IMR-90 (cell line): Measurements from ENCODE around the gene MADD. TPM values are rescaled to one million over a fixed set of nuclear protein-coding genes. Genes with fewer than 3 reads are reported as not detected.

Experiments used
- ATAC-seq: fragments of 200-7000 bp; cut with Tn5 transposase; 2 replicates; pipeline ENCODE4 v1.9.1; 2020; ENCODE audit warnings: low read depth, mild to moderate bottlenecking, moderate library complexity
- BruUV-seq: library from RNA; stranded (reverse); fragments of 400-500 nt; replicated peaks from 2 replicates; lab custom pipeline; 2021; lab: Mats Ljungman, UMichigan
- CTCF ChIA-PET: fragments of 300-600 bp; formaldehyde crosslinking; extraction: SDS; loops from one replicate; lab custom pipeline; 2021; ENCODE audit warnings: antibody characterized with exemption; lab: Yijun Ruan, JAX
- POLR2A ChIA-PET: fragments of 300-600 bp; sonication (Branson Sonifier 250); formaldehyde crosslinking; loops from one replicate; lab custom pipeline; 2022; ENCODE audit warnings: antibody characterized with exemption; ENCODE audit not compliant: unreplicated experiment; lab: Charles Lee
- DNase-seq: peaks from one replicate; pipeline ENCODE4 v3.0.0; 2013
- H2AFZ ChIP-seq: replicated peaks from 2 replicates; pipeline ENCODE3; 2013; ENCODE audit warnings: low read length, mild to moderate bottlenecking; ENCODE audit not compliant: poor library complexity
- H2AK5ac ChIP-seq: 2 replicates; pipeline ENCODE4 v1.6.1; 2013; ENCODE audit warnings: low read depth, low read length, inconsistent platforms
- H2AK9ac ChIP-seq: replicated peaks from 2 replicates; pipeline ENCODE3; 2013; ENCODE audit warnings: mild to moderate bottlenecking, low read depth, low read length, moderate library complexity; ENCODE audit not compliant: poor library complexity
- H2BK120ac ChIP-seq: 2 replicates; pipeline ENCODE4 v1.6.1; 2013; ENCODE audit warnings: low read depth, low read length, inconsistent platforms
- H2BK15ac ChIP-seq: 3 replicates; pipeline ENCODE4 v1.6.1; 2013; ENCODE audit warnings: low read depth, low read length, inconsistent platforms
- H2BK20ac ChIP-seq: 2 replicates; pipeline ENCODE4 v1.6.1; 2013; ENCODE audit warnings: low read depth, mild to moderate bottlenecking, inconsistent platforms, low read length, moderate library complexity
- H2BK5ac ChIP-seq: 2 replicates; pipeline ENCODE4 v1.6.1; 2013; ENCODE audit warnings: mild to moderate bottlenecking, low read depth, low read length, inconsistent platforms; ENCODE audit not compliant: poor library complexity, severe bottlenecking
- H3K14ac ChIP-seq: replicated peaks from 2 replicates; pipeline ENCODE4 v1.6.1; 2013; ENCODE audit warnings: low read depth, low read length, inconsistent platforms
- H3K18ac ChIP-seq: 2 replicates; pipeline ENCODE4 v1.6.1; 2013; ENCODE audit warnings: low read depth, low read length, control low read depth
- H3K23ac ChIP-seq: 2 replicates; pipeline ENCODE4 v1.6.1; 2013; ENCODE audit warnings: low read depth, low read length, inconsistent platforms
- H3K27ac ChIP-seq: 2 replicates; pipeline ENCODE4 v1.5.1; 2013; ENCODE audit warnings: mild to moderate bottlenecking, control low read depth, low read length; ENCODE audit not compliant: insufficient read depth
- H3K27me3 ChIP-seq: 2 replicates; pipeline ENCODE4 v1.6.1; 2013; ENCODE audit warnings: low read length; ENCODE audit not compliant: control insufficient read depth, insufficient read depth
- H3K36me3 ChIP-seq: 2 replicates; pipeline ENCODE4 v1.6.1; 2013; ENCODE audit warnings: low read length, mixed read lengths; ENCODE audit not compliant: control insufficient read depth, insufficient read depth
- H3K4ac ChIP-seq: 2 replicates; pipeline ENCODE4 v1.6.1; 2013; ENCODE audit warnings: low read depth, low read length, inconsistent platforms
- H3K4me1 ChIP-seq: 2 replicates; pipeline ENCODE4 v1.6.1; 2013; ENCODE audit warnings: low read length, mixed read lengths; ENCODE audit not compliant: control insufficient read depth, insufficient read depth
- H3K4me2 ChIP-seq: 2 replicates; pipeline ENCODE4 v1.6.1; 2013; ENCODE audit warnings: low read depth, mild to moderate bottlenecking, control low read depth, low read length, moderate library complexity
- H3K4me3 ChIP-seq: 2 replicates; pipeline ENCODE4 v1.5.1; 2013; ENCODE audit warnings: low read depth, mild to moderate bottlenecking, control low read depth, low read length, moderate library complexity; ENCODE audit not compliant: insufficient read depth
- H3K56ac ChIP-seq: 2 replicates; pipeline ENCODE4 v1.6.1; 2013; ENCODE audit warnings: low read length, inconsistent platforms; ENCODE audit not compliant: insufficient read depth; ENCODE audit errors: extremely low read depth
- H3K79me1 ChIP-seq, 2 experiments: 2 replicates each; pipeline ENCODE4 v1.6.1; 2013; ENCODE audit warnings: low read length in 2 of 2, inconsistent platforms in 1 of 2, low read depth in 1 of 2
- H3K9ac ChIP-seq: 2 replicates; pipeline ENCODE4 v1.6.1; 2013; ENCODE audit warnings: low read depth, low read length, control low read depth
- H3K9me1 ChIP-seq: 2 replicates; pipeline ENCODE4 v1.6.1; 2013; ENCODE audit warnings: low read length, inconsistent platforms; ENCODE audit not compliant: insufficient read depth
- H3K9me3 ChIP-seq: 2 replicates; pipeline ENCODE4 v1.6.1; 2013; ENCODE audit warnings: low read length; ENCODE audit not compliant: control insufficient read depth, insufficient read depth
- H4K20me1 ChIP-seq: 2 replicates; pipeline ENCODE4 v1.6.1; 2013; ENCODE audit warnings: low read length, inconsistent platforms; ENCODE audit not compliant: insufficient read depth
- H4K5ac ChIP-seq: 2 replicates; pipeline ENCODE4 v1.6.1; 2013; ENCODE audit warnings: mild to moderate bottlenecking, low read depth, low read length, control low read depth
- H4K8ac ChIP-seq, 2 experiments: 2 replicates each; pipeline ENCODE4 v1.6.1; 2013; ENCODE audit warnings: low read depth in 2 of 2, low read length in 2 of 2, control low read depth in 1 of 2, inconsistent platforms in 1 of 2
- H4K91ac ChIP-seq: 2 replicates; pipeline ENCODE4 v1.6.1; 2013; ENCODE audit warnings: low read depth, low read length, inconsistent platforms; ENCODE audit not compliant: insufficient read depth
- CHD1 ChIP-seq: IDR thresholded peaks from 2 replicates; pipeline ENCODE4 v1.6.1; 2012; ENCODE audit warnings: low read depth, low read length, improper control_type of control experiment
- CTCF ChIP-seq: conservative IDR thresholded peaks from 2 replicates; pipeline ENCODE4 v1.5.1; 2012; ENCODE audit warnings: mild to moderate bottlenecking, low read depth, low read length, improper control_type of control experiment
- WGBS, 2 experiments: methylation state at CpG; one replicate each; pipeline versions ENCODE4 v1.1.5 to v1.1.7; 2013; ENCODE audit warnings: missing lambda C conversion rate in 2 of 2; ENCODE audit not compliant: insufficient read length in 1 of 2; ENCODE audit errors: extremely low coverage in 2 of 2; 5-methylcytosine and 5-hydroxymethylcytosine counted together
- dilution Hi-C: fragments of 300-500 bp; cut with HindIII; formaldehyde crosslinking; loops from one replicate; pipeline ENCODE4 v1.14.3; 2018; ENCODE audit warnings: low sequenced_read_pairs; ENCODE audit not compliant: unreplicated experiment
- in situ Hi-C: fragments of 300-500 bp; cut with MboI; formaldehyde crosslinking; loops from 3 replicates; pipeline ENCODE4 v1.14.3; 2019; ENCODE audit warnings: low sequenced_read_pairs, inconsistent platforms, mixed read lengths
- intact Hi-C: fragments of 100-400 bp; cut with micrococcal nuclease; formaldehyde crosslinking; loops from 2 replicates; pipeline ENCODE4 v1.10.0; 2022
- polyA plus RNA-seq, 3 experiments: library from polyadenylated mRNA; depleted of rRNA; stranded (reverse); fragments of >200 nt; gene quantifications; 2 replicates each; pipeline ENCODE4 v1.2.3, GENCODE V29; 2012; ENCODE audit warnings: low replicate concordance in 1 of 3
- total RNA-seq: library from RNA; depleted of rRNA; stranded (reverse); fragments of >200 nt; gene quantifications from 2 replicates; pipeline ENCODE4 v1.2.3, GENCODE V29; 2012

MADD gene
- total and polyA plus RNA-seq, 2 of the 4 experiments (the other 2 are of a cell fraction): 13.3 to 16.4 TPM

- no peak overlapping the region for H3K27ac ChIP-seq
- no peak overlapping the region for H2BK15ac ChIP-seq
- H2AK5ac ChIP-seq: no peak overlapping the region
- no peak overlapping the region for H2AK9ac ChIP-seq
- DNase-seq (no peak), ATAC-seq (no peak)
- H4K91ac ChIP-seq: no peak overlapping the region
- no peaks in the 10 kb centered on the region for H3K9me1 ChIP-seq
- H2BK5ac ChIP-seq: no peak overlapping the region
- H3K56ac ChIP-seq: no peak overlapping the region
- no peak overlapping the region for H3K14ac ChIP-seq
- in situ Hi-C loops (no loop called here), dilution Hi-C loops (no loop called here), intact Hi-C loops (no loop called here)
- H4K5ac ChIP-seq: no peak overlapping the region
- no peak overlapping the region for H3K9ac ChIP-seq
- no peak overlapping the region for H4K8ac ChIP-seq
- H3K27me3 ChIP-seq: no peaks in the 10 kb centered on the region
- TF ChIP-seq CHD1: no peak
- no peak for TF ChIP-seq CTCF
- no peak overlapping the region for H2BK20ac ChIP-seq
- no peaks in the 10 kb centered on the region for H3K9me3 ChIP-seq
- 79% methylated on average over 5 of the region's 13 CpGs; no CpG with 5 or more reads in 1 of the 2 experiments for WGBS, 2 experiments
- H2AFZ ChIP-seq: no peak overlapping the region
- CTCF ChIA-PET: no interaction called here
- no peak overlapping the region for H2BK120ac ChIP-seq
- H3K4me1 ChIP-seq: 0 out of 2 replicates have a peak, but pooled peaks cover 2% of the 10 kb centered on the region
- POLR2A ChIA-PET: no interaction called here
- no peaks in the 10 kb centered on the region for H3K79me1 ChIP-seq
- H3K36me3 ChIP-seq: peaks cover 29% of the 10 kb centered on the region
- H3K4ac ChIP-seq: no peak overlapping the region
- no peak overlapping the region for H3K23ac ChIP-seq
- no TSS peak for BruUV-seq
- H3K18ac ChIP-seq: no peak overlapping the region
- H3K4me2 ChIP-seq: no peak overlapping the region
- no peak overlapping the region for H3K4me3 ChIP-seq
- H4K20me1 ChIP-seq: no peaks in the 10 kb centered on the region
These were observed 62.4 kb downstream of the MADD start for GRCh38 chr11:47332303-47332711.
